Esophagus muscularis mucosa (tissue), 4 donors: Measurements from ENCODE around the gene COX14. TPM values are rescaled to one million over a fixed set of nuclear protein-coding genes. Genes with fewer than 3 reads are reported as not detected.

Source experiments
- DNase-seq: peaks from one replicate; pipeline ENCODE4 v3.0.0-alpha.2; 2017; ENCODE audit errors: extremely low spot score
- H3K27ac ChIP-seq, 4 donors: fragments of 200-600 bp; sonication (generic); replicated peaks in 1 of 4; 1 replicate in 3 of 4; 2 replicates in 1 of 4; pipeline ENCODE4 v1.5.1; 2016 to 2019; ENCODE audit warnings: mild to moderate bottlenecking in 1 of 4
- H3K27me3 ChIP-seq, 4 donors: fragments of 200-600 bp; sonication (generic); one replicate each; pipeline versions ENCODE4 v1.5.1 to v1.6.0; 2016 to 2019
- H3K36me3 ChIP-seq, 4 donors: fragments of 200-600 bp; sonication (generic); one replicate each; pipeline ENCODE4 v1.5.1; 2016 to 2019
- H3K4me1 ChIP-seq, 4 donors: fragments of 200-600 bp; sonication (generic); one replicate each; pipeline ENCODE4 v1.5.1; 2016 to 2019
- H3K4me3 ChIP-seq, 4 donors: fragments of 200-600 bp; sonication (generic); 1 replicate in 2 of 4; 2 replicates in 2 of 4; pipeline ENCODE4 v1.5.1; 2016 to 2019; ENCODE audit warnings: mild to moderate bottlenecking in 4 of 4, moderate library complexity in 1 of 4
- H3K9me3 ChIP-seq, 4 donors: fragments of 200-600 bp; sonication (generic); 1 replicate in 3 of 4; 2 replicates in 1 of 4; pipeline ENCODE4 v1.5.1; 2016 to 2019
- EP300 ChIP-seq: sonication (generic); formaldehyde crosslinking; IDR thresholded peaks from one replicate; pipeline ENCODE4 v1.6.1; 2017; ENCODE audit warnings: antibody characterized with exemption
- POLR2A ChIP-seq: fragments of 450-650 bp; IDR thresholded peaks from one replicate; pipeline ENCODE4 v1.6.1; 2017; ENCODE audit warnings: antibody characterized with exemption, moderate library complexity, mild to moderate bottlenecking, low read depth
- POLR2AphosphoS5 ChIP-seq, 2 donors: sonication (generic); formaldehyde crosslinking; IDR thresholded peaks; one replicate each; pipeline ENCODE4 v1.6.1; 2017; ENCODE audit warnings: antibody characterized with exemption in 2 of 2
- WGBS: methylation state at CpG from one replicate; pipeline ENCODE4 v1.1.5; 2018; 5-methylcytosine and 5-hydroxymethylcytosine counted together
- intact Hi-C: fragments of 100-400 bp; cut with DNase I; formaldehyde crosslinking; loops from one replicate; pipeline ENCODE4 v1.15.1; 2023
- total RNA-seq, 4 donors: library from RNA; depleted of rRNA; stranded (reverse); fragments of >200 nt; gene quantifications; one replicate each; pipeline versions ENCODE4 v1.1.0 to v1.2.1, GENCODE V29; 2016
- TF ChIP-seq, protein P1 (sequence below), 3 experiments: fragments of 200-600 bp in 2 of 3; fragments of 450-650 bp in 1 of 3; sonication (generic) in 2 of 3; IDR thresholded peaks; one replicate each; pipeline ENCODE4 v1.5.1; 2017 to 2019; ENCODE audit warnings: antibody characterized with exemption in 3 of 3, mild to moderate bottlenecking in 2 of 3, moderate library complexity in 1 of 3

COX14 gene
- total RNA-seq, 4 donors from 2014 or later, result 52.8 to 105 (median 87.6) TPM

- DNase-seq, result no peak
- H3K36me3 ChIP-seq, result no peaks in the 10 kb centered on the region
- H3K27ac ChIP-seq, result peak overlapping the region; percentile 94 to 98 (median 96)
- peak overlapping the region; percentile 93 to 99 (median 97) for H3K4me3 ChIP-seq
- no peaks in the 10 kb centered on the region for H3K27me3 ChIP-seq
- peaks cover 10 to 42% (median 40%) of the 10 kb centered on the region in 4 donors for H3K4me1 ChIP-seq
- 0% methylated on average over 12 of the region's 12 CpGs for WGBS
- TF ChIP-seq POLR2A (no peak), EP300 (no peak), POLR2AphosphoS5 (IDR thresholded peaks at IDR 0.05) (no peak)
- TF ChIP-seq, protein P1, sequence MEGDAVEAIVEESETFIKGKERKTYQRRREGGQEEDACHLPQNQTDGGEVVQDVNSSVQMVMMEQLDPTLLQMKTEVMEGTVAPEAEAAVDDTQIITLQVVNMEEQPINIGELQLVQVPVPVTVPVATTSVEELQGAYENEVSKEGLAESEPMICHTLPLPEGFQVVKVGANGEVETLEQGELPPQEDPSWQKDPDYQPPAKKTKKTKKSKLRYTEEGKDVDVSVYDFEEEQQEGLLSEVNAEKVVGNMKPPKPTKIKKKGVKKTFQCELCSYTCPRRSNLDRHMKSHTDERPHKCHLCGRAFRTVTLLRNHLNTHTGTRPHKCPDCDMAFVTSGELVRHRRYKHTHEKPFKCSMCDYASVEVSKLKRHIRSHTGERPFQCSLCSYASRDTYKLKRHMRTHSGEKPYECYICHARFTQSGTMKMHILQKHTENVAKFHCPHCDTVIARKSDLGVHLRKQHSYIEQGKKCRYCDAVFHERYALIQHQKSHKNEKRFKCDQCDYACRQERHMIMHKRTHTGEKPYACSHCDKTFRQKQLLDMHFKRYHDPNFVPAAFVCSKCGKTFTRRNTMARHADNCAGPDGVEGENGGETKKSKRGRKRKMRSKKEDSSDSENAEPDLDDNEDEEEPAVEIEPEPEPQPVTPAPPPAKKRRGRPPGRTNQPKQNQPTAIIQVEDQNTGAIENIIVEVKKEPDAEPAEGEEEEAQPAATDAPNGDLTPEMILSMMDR (IDR thresholded peaks at IDR 0.05), result no peak
- H3K9me3 ChIP-seq, result no peaks in the 10 kb centered on the region
- intact Hi-C loops, result loop anchor here (5.0 kb wide), 1 partner anchor 54 kb away; the partner anchor contains the start of gene COX14
Observed at GRCh38 chr12:50166799-50167048, 54.7 kb downstream of the COX14 start.

DNA sequence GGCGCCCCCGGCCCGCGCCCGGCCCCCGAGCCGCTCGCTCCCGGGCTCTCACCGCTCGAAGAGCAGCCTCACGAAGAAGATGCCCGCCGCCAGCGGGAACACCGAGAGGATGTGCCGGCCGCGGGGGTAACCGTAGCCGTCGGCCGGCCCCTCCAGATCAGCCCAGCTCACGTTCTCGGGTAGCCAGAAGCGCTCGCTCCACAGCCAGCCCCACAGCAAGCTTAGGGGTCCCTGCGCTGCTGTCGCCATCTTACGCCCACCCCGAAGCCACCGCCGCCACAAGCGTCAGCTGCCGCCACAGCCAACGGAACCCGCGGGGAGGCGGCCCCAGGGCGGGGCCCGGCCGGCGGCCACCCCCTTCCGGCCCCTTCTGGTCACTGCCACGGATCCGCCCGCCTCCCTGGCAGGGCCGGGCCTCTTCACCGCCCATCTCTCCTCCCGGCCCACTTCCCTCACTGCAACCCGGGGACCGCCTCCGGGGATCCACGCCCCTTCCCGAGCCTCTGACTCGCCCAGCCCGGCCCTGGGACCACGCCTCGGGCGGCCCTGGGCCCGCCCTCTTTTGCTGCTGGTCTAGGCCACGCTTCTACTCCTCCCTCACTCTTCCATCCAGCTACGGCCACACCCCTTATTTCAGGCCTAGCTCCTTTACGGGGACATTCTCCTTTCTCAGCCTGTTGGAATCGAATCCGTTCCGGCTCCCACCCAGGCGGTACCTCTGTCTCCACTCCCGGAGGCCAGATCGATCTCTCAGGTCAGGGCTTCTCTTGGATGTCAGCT lies 55.2 kb downstream of the COX14 start, which contains the start of gene CERS5:
Gene CERS5 (minus strand): TSS at position 321 of the 780 bp plus-strand sequence. CDS start 72 bp downstream, at position 249.
- intact Hi-C loops, result loop anchor here (5.0 kb wide), 1 partner anchor 55 kb away; the partner anchor contains the start of gene COX14
- H3K27ac ChIP-seq, result peak within 1 kb of the TSS; percentile 94 to 98 (median 96)
- H3K9me3 ChIP-seq, result no peaks in the 10 kb centered on the region
- H3K4me3 ChIP-seq, result peak within 1 kb of the TSS; percentile 93 to 99 (median 97)
- TF ChIP-seq EP300 (no peak), POLR2A (peak; percentile 38), POLR2AphosphoS5 (IDR thresholded peaks at IDR 0.05) (peak; percentile 85 to 88)
- TF ChIP-seq, protein P1 (IDR thresholded peaks at IDR 0.05), result peak in 2 of 3 experiments; percentile 28 to 33
- no peaks in the 10 kb centered on the region for H3K36me3 ChIP-seq
- DNase-seq, result peak; percentile 100
- WGBS, result under 1% methylated on average over 25 of the region's 70 CpGs
- H3K4me1 ChIP-seq, result peaks cover 10 to 39% (median 36%) of the 10 kb centered on the region in 4 donors
- H3K27me3 ChIP-seq, result no peaks in the 10 kb centered on the region

Other genes with a start within 250 kb of the COX14 start
- 10 to 100 TPM in 1 of 4 donors, 1 to 10 TPM in 3; 4.1 to 10.3 (median 7.4) TPM for gene FAIM2, start 208.3 kb upstream of the COX14 start, total RNA-seq
- not detected for gene AQP2, start 161.5 kb upstream of the COX14 start, total RNA-seq
- gene AQP5, start 150.4 kb upstream of the COX14 start, total RNA-seq, result under 1 TPM in 1 of 4 donors, not detected in 3; 0.83 TPM
- gene AQP6, start 139.3 kb upstream of the COX14 start, total RNA-seq, result under 1 TPM in 1 of 4 donors, not detected in 3; 0.11 TPM
- 10 to 100 TPM; 10.5 to 13.3 (median 11.4) TPM for gene RACGAP1, start 86.7 kb upstream of the COX14 start, total RNA-seq
- gene ASIC1, start 54.6 kb upstream of the COX14 start, total RNA-seq, result 1 to 10 TPM in 3 of 4 donors, under 1 TPM in 1; 0.66 to 5.6 (median 2.9) TPM
- 10 to 100 TPM; 20.3 to 72.4 (median 45.2) TPM for gene SMARCD1, start 26.9 kb upstream of the COX14 start, total RNA-seq
- 1 to 10 TPM in 1 of 4 donors, under 1 TPM in 3; 0.17 to 2.5 (median 0.60) TPM for gene GPD1, start 8.2 kb upstream of the COX14 start, total RNA-seq
- gene CERS5, start 55.1 kb downstream of the COX14 start, total RNA-seq, result 10 to 100 TPM; 23.0 to 33.6 (median 27.5) TPM
- gene LIMA1, start 171.3 kb downstream of the COX14 start, total RNA-seq, result 10 to 100 TPM; 23.9 to 62.7 (median 37.2) TPM